AG04450 (cell line): ENCODE results near the gene KRTAP10-1. TPM values are rescaled to one million over a fixed set of nuclear protein-coding genes. Genes with fewer than 3 reads are reported as not detected.

Experiments
- CTCF ChIA-PET: fragments of 300-600, 350-600 bp; formaldehyde crosslinking; extraction: SDS; loops from one replicate; lab custom pipeline; 2022; ENCODE audit warnings: antibody characterized with exemption, inconsistent platforms; lab: Charles Lee
- POLR2A ChIA-PET: fragments of 350-600 bp; formaldehyde crosslinking; extraction: SDS; loops from one replicate; lab custom pipeline; 2021; ENCODE audit warnings: antibody characterized with exemption, inconsistent platforms; lab: Yijun Ruan, JAX
- DNase-seq: peaks from one replicate; pipeline ENCODE4 v3.0.0-alpha.2; 2011; ENCODE audit warnings: low read depth, low spot score
- H3K27ac ChIP-seq: one replicate; pipeline ENCODE4 v1.5.1; 2012; ENCODE audit warnings: low read depth, low read length, control low read depth
- H3K27me3 ChIP-seq: one replicate; pipeline ENCODE4 v1.6.0; 2012; ENCODE audit warnings: low read length; ENCODE audit not compliant: control insufficient read depth, insufficient read depth
- H3K4me3 ChIP-seq: 2 replicates; pipeline ENCODE4 v1.5.1; 2011; ENCODE audit warnings: mild to moderate bottlenecking, low read depth, low read length, control low read depth
- H3K9me3 ChIP-seq: 2 replicates; pipeline ENCODE4 v1.5.1; 2012; ENCODE audit warnings: low read length; ENCODE audit not compliant: control insufficient read depth, insufficient read depth
- polyA plus RNA-seq: library from polyadenylated mRNA; depleted of rRNA; stranded (reverse); fragments of >200 nt; gene quantifications from 2 replicates; pipeline ENCODE4 v1.2.3, GENCODE V29; 2011
- TF ChIP-seq, protein P1 (sequence below): IDR thresholded peaks from 2 replicates; pipeline ENCODE4 v1.5.1; 2011; ENCODE audit warnings: low read depth, low read length, control low read depth, inconsistent platforms

KRTAP10-1 gene
- polyA plus RNA-seq, 1 experiment, result not detected

- H3K27me3 ChIP-seq, result no peaks in the 10 kb centered on the region
- TF ChIP-seq, protein P1, sequence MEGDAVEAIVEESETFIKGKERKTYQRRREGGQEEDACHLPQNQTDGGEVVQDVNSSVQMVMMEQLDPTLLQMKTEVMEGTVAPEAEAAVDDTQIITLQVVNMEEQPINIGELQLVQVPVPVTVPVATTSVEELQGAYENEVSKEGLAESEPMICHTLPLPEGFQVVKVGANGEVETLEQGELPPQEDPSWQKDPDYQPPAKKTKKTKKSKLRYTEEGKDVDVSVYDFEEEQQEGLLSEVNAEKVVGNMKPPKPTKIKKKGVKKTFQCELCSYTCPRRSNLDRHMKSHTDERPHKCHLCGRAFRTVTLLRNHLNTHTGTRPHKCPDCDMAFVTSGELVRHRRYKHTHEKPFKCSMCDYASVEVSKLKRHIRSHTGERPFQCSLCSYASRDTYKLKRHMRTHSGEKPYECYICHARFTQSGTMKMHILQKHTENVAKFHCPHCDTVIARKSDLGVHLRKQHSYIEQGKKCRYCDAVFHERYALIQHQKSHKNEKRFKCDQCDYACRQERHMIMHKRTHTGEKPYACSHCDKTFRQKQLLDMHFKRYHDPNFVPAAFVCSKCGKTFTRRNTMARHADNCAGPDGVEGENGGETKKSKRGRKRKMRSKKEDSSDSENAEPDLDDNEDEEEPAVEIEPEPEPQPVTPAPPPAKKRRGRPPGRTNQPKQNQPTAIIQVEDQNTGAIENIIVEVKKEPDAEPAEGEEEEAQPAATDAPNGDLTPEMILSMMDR, result no peak
- H3K4me3 ChIP-seq, result no peak overlapping the region
- H3K9me3 ChIP-seq, result peaks cover 71% of the 10 kb centered on the region
- POLR2A ChIA-PET, result no interaction called here
- no peak overlapping the region for H3K27ac ChIP-seq
- CTCF ChIA-PET, result no interaction called here
- no peak for DNase-seq
Measured at GRCh38 chr21:44523567-44524413, 16.2 kb downstream of the KRTAP10-1 start.

DNA sequence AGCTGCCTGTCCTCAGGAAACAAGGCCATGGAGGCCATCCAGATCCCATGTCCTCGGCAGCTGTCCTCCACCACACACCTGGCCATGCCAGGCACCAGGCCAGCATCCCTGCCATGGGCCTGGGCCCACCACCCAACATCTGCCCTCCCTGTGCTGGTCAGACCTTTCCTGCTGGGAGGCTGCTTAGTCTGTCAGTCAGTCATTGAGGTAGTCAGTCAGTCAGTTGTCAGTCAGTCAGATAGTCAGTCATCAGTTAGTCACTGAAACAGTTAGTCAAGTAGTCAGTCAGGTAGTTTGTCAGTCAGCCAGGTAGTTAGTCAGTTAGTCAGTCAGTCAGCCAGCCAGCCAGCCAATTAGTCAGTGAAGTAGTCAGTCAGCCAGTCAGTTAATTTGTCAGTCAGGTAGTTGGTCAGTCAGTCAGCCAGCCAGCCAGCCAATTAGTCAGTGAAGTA is 17.2 kb downstream of the KRTAP10-1 start:
- no peak for DNase-seq
- H3K4me3 ChIP-seq, result no peak overlapping the region
- POLR2A ChIA-PET, result no interaction called here
- H3K27ac ChIP-seq, result no peak overlapping the region
- CTCF ChIA-PET, result no interaction called here
- TF ChIP-seq, protein P1, result no peak
- H3K27me3 ChIP-seq, result no peaks in the 10 kb centered on the region
- peaks cover 65% of the 10 kb centered on the region for H3K9me3 ChIP-seq

DNA sequence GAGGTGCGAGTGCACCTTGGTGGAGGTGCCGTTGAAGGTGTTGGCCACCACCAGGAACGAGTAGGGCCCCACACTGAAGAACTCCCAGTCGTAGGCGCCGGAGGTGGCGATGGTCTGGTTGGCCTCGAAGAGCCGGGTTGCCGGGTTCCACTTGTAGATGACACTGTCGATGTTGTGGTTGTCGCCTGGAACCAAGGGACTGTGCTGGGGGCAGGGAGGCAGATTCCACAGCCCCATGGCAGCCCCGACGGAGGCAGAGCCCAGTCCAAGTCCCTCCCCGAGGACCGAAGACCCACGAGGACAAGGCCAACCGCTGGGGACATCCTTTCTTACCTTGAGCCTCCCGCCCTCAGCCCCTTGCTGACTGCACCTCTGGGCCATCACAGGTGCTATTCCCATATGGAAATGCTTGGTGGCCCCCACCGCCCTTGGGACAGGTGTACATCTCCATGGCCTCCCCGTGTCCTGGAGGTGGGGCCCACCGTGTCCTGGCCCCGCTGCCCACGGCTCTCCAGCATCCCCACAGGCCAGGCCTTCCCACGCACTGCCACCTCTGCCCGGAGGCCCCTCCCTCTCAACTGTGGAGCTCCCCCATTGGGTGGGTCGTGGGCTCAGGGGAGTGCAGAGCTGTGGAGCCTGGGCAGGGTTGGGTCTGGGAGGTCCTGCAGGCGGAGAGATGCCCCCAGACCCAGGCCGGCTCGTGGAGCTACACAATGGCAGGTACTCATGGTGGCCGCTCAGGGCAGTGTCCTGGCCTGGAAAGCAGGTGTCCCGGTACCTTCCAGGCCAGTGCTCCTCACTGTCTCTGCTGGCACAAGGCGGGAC is 17.9 kb downstream of the KRTAP10-1 start:
- no peaks in the 10 kb centered on the region for H3K27me3 ChIP-seq
- DNase-seq, result no peak
- CTCF ChIA-PET, result no interaction called here
- TF ChIP-seq, protein P1, result no peak
- no peak overlapping the region for H3K27ac ChIP-seq
- POLR2A ChIA-PET, result no interaction called here
- peaks cover 64% of the 10 kb centered on the region for H3K9me3 ChIP-seq
- no peak overlapping the region for H3K4me3 ChIP-seq

DNA sequence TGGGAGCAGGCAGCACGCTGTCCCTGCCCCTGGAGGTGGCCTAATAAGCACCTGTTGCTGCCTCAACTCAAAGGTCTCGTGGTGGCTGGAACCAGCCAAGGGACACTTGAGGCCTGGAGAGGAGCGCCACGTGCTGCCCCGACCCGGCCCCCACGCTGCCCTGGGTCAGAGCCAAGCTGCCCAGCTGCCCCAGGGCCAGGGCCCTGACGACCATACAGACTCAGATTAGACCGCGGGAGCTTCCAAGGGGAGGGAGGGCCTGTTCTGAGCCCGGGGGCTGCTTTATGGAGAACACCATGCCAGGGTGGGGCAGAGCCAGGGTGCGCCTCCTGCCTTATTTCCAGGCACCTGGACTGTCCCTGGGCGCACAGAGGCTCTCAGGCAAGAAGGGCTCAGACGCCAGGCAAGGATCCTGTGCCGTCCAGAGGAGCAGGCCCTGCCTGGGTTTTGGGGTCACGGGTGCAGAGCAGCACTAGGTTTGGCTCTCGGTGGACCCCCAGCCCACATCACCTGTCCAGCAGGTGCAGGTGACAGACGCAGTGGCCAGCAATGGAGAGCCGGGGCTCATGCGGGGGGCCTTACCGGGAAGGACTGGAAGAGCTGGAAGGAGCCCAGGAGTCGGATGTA is 18.6 kb downstream of the KRTAP10-1 start:
- no peak overlapping the region for H3K27ac ChIP-seq
- peaks cover 63% of the 10 kb centered on the region for H3K9me3 ChIP-seq
- TF ChIP-seq, protein P1, result no peak
- H3K27me3 ChIP-seq, result no peaks in the 10 kb centered on the region
- DNase-seq, result no peak
- POLR2A ChIA-PET, result no interaction called here
- CTCF ChIA-PET, result no interaction called here
- H3K4me3 ChIP-seq, result no peak overlapping the region
